Gastroesophageal sphincter (tissue), 4 donors: ENCODE measurements around the gene LRP1-AS. TPM values are rescaled to one million over a fixed set of nuclear protein-coding genes. Genes with fewer than 3 reads are reported as not detected.

Experiments
- ATAC-seq: fragments of 150-250 bp; one replicate; pipeline ENCODE4 v1.9.1; 2016; ENCODE audit warnings: mild to moderate bottlenecking, moderate library complexity
- H3K27ac ChIP-seq, 4 donors: fragments of 200-600 bp; sonication (generic) in 3 of 4; 1 replicate in 3 of 4; 2 replicates in 1 of 4; pipeline ENCODE4 v1.5.1; 2016 to 2019
- H3K27me3 ChIP-seq: fragments of 200-600 bp; sonication (generic); one replicate; pipeline ENCODE4 v1.5.1; 2019
- H3K36me3 ChIP-seq, 2 donors: fragments of 200-600 bp; sonication (generic); one replicate each; pipeline ENCODE4 v1.5.1; 2019; ENCODE audit warnings: control low read depth in 1 of 2
- H3K4me1 ChIP-seq, 3 donors: fragments of 200-600 bp; sonication (generic); 1 replicate in 2 of 3; 2 replicates in 1 of 3; pipeline ENCODE4 v1.5.1; 2016 to 2019; ENCODE audit warnings: control low read depth in 2 of 3
- H3K4me3 ChIP-seq, 2 donors: fragments of 200-600 bp; sonication (generic); one replicate each; pipeline ENCODE4 v1.5.1; 2019; ENCODE audit warnings: mild to moderate bottlenecking in 1 of 2, moderate library complexity in 1 of 2
- H3K9me3 ChIP-seq, 3 donors: fragments of 200-600 bp; sonication (generic); one replicate each; pipeline ENCODE4 v1.5.1; 2017 to 2019; ENCODE audit warnings: control low read depth in 2 of 3
- EP300 ChIP-seq: sonication (generic); formaldehyde crosslinking; IDR thresholded peaks from one replicate; pipeline ENCODE4 v1.6.1; 2017; ENCODE audit warnings: antibody characterized with exemption, mild to moderate bottlenecking
- POLR2A ChIP-seq, 2 donors: fragments of 450-650 bp; IDR thresholded peaks; one replicate each; pipeline ENCODE4 v1.6.1; 2017; ENCODE audit warnings: antibody characterized with exemption in 2 of 2, mild to moderate bottlenecking in 2 of 2, moderate library complexity in 1 of 2
- POLR2AphosphoS5 ChIP-seq: sonication (generic); formaldehyde crosslinking; IDR thresholded peaks from one replicate; pipeline ENCODE4 v1.6.1; 2017; ENCODE audit warnings: antibody characterized with exemption
- WGBS, 2 donors: methylation state at CpG; one replicate each; pipeline ENCODE4 v1.1.5; 2018; ENCODE audit warnings: low coverage in 1 of 2; 5-methylcytosine and 5-hydroxymethylcytosine counted together
- total RNA-seq, 4 donors: library from RNA; depleted of rRNA; stranded (reverse); fragments of >200 nt; gene quantifications; one replicate each; pipeline ENCODE4 v1.1.0, GENCODE V29; 2016
- TF ChIP-seq, protein P1 (sequence below), 4 experiments: fragments of 200-600 bp in 2 of 4; fragments of 450-650 bp in 2 of 4; sonication (generic) in 1 of 4; IDR thresholded peaks; one replicate each; pipeline ENCODE4 v1.5.1; 2017 to 2019; ENCODE audit warnings: antibody characterized with exemption in 4 of 4, mild to moderate bottlenecking in 2 of 4, moderate library complexity in 2 of 4

Gene LRP1-AS
- total RNA-seq, 4 donors from 2014 or later: not detected

DNA sequence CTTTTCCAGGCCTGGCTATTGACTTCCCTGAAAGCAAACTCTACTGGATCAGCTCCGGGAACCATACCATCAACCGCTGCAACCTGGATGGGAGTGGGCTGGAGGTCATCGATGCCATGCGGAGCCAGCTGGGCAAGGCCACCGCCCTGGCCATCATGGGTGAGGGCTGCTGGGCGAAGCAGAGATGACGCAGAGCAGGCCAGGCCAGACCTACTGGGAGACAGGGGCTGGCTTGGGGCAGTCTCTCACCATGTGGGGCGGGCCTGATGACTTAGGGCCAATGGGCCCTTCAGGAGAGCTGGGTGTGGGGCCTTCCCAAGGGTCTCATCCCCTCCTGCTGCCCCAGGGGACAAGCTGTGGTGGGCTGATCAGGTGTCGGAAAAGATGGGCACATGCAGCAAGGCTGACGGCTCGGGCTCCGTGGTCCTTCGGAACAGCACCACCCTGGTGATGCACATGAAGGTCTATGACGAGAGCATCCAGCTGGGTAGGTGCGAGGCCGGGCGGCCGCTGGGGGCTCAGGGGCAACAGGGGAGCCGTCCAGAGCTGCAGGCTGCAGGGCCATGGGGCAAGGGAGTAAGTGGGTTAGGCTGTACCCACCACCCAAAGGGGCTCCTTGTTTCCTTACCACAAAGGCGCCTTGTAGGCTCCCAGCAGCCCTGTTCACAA is 33.0 kb upstream of the LRP1-AS start:
- WGBS, 2 donors: 89% methylated on average over 7 of the region's 20 CpGs; no CpG with 5 or more reads in 1 of the 2 donors
- no peak overlapping the region for H3K27ac ChIP-seq
- TF ChIP-seq POLR2A (IDR thresholded peaks at IDR 0.05) (no peak), POLR2AphosphoS5 (no peak), EP300 (no peak)
- TF ChIP-seq, protein P1, sequence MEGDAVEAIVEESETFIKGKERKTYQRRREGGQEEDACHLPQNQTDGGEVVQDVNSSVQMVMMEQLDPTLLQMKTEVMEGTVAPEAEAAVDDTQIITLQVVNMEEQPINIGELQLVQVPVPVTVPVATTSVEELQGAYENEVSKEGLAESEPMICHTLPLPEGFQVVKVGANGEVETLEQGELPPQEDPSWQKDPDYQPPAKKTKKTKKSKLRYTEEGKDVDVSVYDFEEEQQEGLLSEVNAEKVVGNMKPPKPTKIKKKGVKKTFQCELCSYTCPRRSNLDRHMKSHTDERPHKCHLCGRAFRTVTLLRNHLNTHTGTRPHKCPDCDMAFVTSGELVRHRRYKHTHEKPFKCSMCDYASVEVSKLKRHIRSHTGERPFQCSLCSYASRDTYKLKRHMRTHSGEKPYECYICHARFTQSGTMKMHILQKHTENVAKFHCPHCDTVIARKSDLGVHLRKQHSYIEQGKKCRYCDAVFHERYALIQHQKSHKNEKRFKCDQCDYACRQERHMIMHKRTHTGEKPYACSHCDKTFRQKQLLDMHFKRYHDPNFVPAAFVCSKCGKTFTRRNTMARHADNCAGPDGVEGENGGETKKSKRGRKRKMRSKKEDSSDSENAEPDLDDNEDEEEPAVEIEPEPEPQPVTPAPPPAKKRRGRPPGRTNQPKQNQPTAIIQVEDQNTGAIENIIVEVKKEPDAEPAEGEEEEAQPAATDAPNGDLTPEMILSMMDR (IDR thresholded peaks at IDR 0.05): no peak
- ATAC-seq: no peak
- no peaks in the 10 kb centered on the region for H3K27me3 ChIP-seq
- no peaks in the 10 kb centered on the region for H3K9me3 ChIP-seq
- H3K4me3 ChIP-seq: no peak overlapping the region
- H3K36me3 ChIP-seq: peaks cover 0 to 90% of the 10 kb centered on the region in 2 donors
- peaks cover 0 to 6% (median 0%) of the 10 kb centered on the region in 3 donors for H3K4me1 ChIP-seq

DNA sequence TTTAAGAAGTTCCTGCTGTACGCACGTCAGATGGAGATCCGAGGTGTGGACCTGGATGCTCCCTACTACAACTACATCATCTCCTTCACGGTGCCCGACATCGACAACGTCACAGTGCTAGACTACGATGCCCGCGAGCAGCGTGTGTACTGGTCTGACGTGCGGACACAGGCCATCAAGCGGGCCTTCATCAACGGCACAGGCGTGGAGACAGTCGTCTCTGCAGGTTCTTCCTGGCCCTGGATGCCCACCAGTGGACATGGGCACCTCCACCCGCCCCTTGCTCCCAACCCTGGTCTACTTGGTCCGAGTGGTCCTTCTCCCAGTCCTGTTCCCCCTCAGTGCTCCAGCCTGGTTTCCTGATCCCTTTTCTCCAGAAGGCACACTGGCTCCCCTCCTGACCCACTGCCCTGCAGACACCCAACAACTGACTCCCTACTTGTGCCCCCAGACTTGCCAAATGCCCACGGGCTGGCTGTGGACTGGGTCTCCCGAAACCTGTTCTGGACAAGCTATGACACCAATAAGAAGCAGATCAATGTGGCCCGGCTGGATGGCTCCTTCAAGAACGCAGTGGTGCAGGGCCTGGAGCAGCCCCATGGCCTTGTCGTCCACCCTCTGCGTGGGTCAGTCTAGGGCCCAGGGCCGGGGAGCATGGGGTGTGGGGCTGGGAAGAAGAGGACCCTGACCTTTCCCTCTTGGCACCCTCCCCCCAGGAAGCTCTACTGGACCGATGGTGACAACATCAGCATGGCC is 32.1 kb upstream of the LRP1-AS start:
- H3K4me1 ChIP-seq: peaks cover 0 to 14% (median 0%) of the 10 kb centered on the region in 3 donors
- ATAC-seq: no peak
- WGBS, 2 donors: 82 to 89% methylated on average over 6 to 10 of the region's 27 CpGs
- H3K27me3 ChIP-seq: no peaks in the 10 kb centered on the region
- no peak overlapping the region for H3K4me3 ChIP-seq
- no peaks in the 10 kb centered on the region for H3K9me3 ChIP-seq
- TF ChIP-seq EP300: no peak
- TF ChIP-seq, protein P1 (IDR thresholded peaks at IDR 0.05): no peak
- TF ChIP-seq POLR2AphosphoS5: no peak
- no peak for TF ChIP-seq POLR2A (IDR thresholded peaks at IDR 0.05)
- H3K27ac ChIP-seq: no peak overlapping the region
- peaks cover 0 to 90% of the 10 kb centered on the region in 2 donors for H3K36me3 ChIP-seq

DNA sequence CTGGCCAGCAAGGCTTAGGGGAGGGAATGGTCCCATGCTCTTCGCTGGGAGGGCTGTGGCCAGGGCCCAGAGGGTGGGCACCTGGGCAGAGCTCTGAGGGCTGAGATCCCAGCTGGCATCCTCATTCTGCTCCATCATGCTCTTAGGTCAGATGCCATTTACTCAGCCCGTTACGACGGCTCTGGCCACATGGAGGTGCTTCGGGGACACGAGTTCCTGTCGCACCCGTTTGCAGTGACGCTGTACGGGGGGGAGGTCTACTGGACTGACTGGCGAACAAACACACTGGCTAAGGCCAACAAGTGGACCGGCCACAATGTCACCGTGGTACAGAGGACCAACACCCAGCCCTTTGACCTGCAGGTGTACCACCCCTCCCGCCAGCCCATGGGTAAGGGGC is 30.8 kb upstream of the LRP1-AS start:
- Histone ChIP-seq H3K4me3 (no peak overlapping the region), H3K36me3 (peaks cover 0 to 90% of the 10 kb centered on the region in 2 donors), H3K4me1 (peaks cover 0 to 14% (median 0%) of the 10 kb centered on the region in 3 donors), H3K9me3 (no peaks in the 10 kb centered on the region), H3K27me3 (no peaks in the 10 kb centered on the region), H3K27ac (no peak overlapping the region)
- 40% methylated on average over 2 of the region's 14 CpGs; no CpG with 5 or more reads in 1 of the 2 donors for WGBS, 2 donors
- no peak for ATAC-seq
- TF ChIP-seq, protein P1 (IDR thresholded peaks at IDR 0.05): no peak
- TF ChIP-seq EP300: no peak
- no peak for TF ChIP-seq POLR2AphosphoS5
- TF ChIP-seq POLR2A (IDR thresholded peaks at IDR 0.05): no peak

DNA sequence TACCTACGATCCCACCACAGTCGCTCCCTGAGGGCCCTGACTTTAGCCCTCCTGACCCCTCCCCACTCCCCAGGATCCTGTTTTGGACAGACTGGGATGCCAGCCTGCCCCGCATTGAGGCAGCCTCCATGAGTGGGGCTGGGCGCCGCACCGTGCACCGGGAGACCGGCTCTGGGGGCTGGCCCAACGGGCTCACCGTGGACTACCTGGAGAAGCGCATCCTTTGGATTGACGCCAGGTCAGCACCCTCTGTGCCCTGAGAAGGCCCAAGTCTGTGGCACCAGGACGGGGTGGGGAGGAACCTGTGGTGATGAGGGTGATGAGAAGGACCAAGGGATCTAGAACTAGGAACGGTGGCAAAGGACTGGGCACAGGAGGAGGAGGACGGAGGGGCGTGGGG is 29.9 kb upstream of the LRP1-AS start:
- no peak for ATAC-seq
- TF ChIP-seq POLR2AphosphoS5 (no peak), EP300 (no peak), POLR2A (IDR thresholded peaks at IDR 0.05) (no peak)
- TF ChIP-seq, protein P1 (IDR thresholded peaks at IDR 0.05): no peak
- peaks cover 0 to 98% of the 10 kb centered on the region in 2 donors for H3K36me3 ChIP-seq
- peaks cover 0 to 14% (median 0%) of the 10 kb centered on the region in 3 donors for H3K4me1 ChIP-seq
- no peaks in the 10 kb centered on the region for H3K27me3 ChIP-seq
- H3K9me3 ChIP-seq: no peaks in the 10 kb centered on the region
- WGBS, 2 donors: 89% methylated on average over 3 of the region's 16 CpGs; no CpG with 5 or more reads in 1 of the 2 donors
- H3K4me3 ChIP-seq: no peak overlapping the region
- no peak overlapping the region for H3K27ac ChIP-seq
